ENCODE data around the gene TVP23A. TPM values are rescaled to one million over a fixed set of nuclear protein-coding genes. Genes with fewer than 3 reads are reported as not detected.

The TVP23A gene
- total RNA-seq, 1 donor from 2014 or later: 0.22 TPM

DNA sequence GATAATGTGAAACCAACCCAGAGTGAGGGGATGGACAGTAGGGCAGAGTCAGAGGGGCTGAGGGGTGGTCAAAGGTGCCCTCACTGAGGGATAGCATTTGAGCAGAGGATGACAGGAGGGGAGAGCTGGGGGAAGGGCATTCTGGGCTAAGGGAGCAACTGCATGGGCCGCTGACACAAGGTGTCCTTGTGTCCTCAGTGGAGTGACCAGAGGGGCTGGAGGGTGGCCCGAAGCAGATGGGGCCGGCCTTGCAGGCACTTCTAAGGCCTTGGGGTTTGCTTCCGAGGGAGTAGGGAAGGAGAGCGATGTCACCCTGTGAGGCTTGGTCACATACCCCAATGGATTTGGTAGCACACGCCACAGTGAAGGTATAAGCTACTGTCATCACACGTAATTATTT lies 64.9 kb downstream of the TVP23A start:
- peaks cover 68% of the 10 kb centered on the region for H3K36me3 ChIP-seq
- peak overlapping the region; percentile 4 for H3K27ac ChIP-seq (replicated peaks)
- no peaks in the 10 kb centered on the region for H3K9me3 ChIP-seq (replicated peaks)
- peaks cover 44% of the 10 kb centered on the region for H3K4me1 ChIP-seq
- no peak overlapping the region for H3K4me3 ChIP-seq
- H3K27me3 ChIP-seq (ENCODE audit: low read depth): no peaks in the 10 kb centered on the region
- TF ChIP-seq, protein P1, sequence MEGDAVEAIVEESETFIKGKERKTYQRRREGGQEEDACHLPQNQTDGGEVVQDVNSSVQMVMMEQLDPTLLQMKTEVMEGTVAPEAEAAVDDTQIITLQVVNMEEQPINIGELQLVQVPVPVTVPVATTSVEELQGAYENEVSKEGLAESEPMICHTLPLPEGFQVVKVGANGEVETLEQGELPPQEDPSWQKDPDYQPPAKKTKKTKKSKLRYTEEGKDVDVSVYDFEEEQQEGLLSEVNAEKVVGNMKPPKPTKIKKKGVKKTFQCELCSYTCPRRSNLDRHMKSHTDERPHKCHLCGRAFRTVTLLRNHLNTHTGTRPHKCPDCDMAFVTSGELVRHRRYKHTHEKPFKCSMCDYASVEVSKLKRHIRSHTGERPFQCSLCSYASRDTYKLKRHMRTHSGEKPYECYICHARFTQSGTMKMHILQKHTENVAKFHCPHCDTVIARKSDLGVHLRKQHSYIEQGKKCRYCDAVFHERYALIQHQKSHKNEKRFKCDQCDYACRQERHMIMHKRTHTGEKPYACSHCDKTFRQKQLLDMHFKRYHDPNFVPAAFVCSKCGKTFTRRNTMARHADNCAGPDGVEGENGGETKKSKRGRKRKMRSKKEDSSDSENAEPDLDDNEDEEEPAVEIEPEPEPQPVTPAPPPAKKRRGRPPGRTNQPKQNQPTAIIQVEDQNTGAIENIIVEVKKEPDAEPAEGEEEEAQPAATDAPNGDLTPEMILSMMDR (IDR thresholded peaks at IDR 0.05; ENCODE audit: borderline replicate concordance): no peak
- DNase-seq: no peak
- intact Hi-C loops (cut with micrococcal nuclease): no loop called here

DNA sequence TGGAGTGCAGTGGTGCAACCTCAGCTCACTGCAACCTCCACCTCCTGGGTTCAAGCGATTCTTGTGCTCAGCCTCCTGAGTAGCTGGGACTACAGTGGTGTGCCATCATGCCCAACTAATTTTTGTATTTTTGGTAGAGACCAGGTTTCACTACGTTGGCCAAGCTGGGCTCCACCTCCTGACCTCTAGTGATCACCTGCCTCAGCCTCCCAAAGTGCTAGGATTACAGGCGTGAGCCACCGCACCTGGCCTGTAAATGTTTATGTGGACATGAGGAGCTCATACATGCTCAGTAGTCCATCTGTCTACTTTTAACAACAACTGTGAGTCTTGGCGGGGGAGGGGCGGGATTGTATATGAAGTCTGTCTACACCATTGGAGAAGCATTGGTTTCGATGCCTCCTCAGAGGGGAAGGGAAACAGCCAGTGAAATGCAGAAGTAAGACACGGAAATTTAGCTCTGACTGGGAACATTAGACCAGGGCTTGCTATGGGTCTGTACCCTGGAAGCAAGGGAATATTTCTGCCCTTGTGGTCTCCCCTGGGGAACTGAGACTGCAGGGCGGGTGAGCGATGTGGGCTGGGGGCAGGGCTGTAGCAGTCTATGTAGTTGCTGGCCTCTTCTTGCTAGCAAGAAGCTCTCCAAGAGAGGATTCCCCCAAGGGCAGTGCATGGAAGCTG lies 65.6 kb downstream of the TVP23A start:
- TF ChIP-seq, protein P1 (IDR thresholded peaks at IDR 0.05; ENCODE audit: borderline replicate concordance): no peak
- DNase-seq: peak; percentile 65
- intact Hi-C loops (cut with micrococcal nuclease): no loop called here

DNA sequence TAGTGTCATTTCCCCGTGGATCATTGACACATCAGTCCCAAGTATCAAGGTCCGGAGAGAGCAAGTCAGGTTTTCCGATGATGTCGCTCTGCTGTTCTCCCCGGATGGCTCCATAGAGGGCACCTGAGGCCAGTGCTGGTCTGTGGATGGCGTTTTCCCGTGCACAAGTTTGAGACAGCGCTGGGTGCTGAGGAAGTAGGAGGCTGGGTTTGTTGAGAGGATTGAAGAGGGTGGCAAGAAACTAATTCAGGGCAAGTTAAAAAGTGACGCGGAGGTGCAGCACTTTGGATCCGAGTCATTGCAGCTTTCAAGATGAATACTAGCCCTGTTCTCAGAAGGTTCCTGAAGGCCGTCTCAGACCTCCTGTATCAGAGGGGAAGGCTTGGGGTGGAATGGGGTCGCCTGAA lies 67.3 kb downstream of the TVP23A start:
- no peak for DNase-seq
- H3K9me3 ChIP-seq (replicated peaks): no peaks in the 10 kb centered on the region
- peak overlapping the region; percentile 52 for H3K27ac ChIP-seq (replicated peaks)
- peaks cover 66% of the 10 kb centered on the region for H3K36me3 ChIP-seq
- intact Hi-C loops (cut with micrococcal nuclease): no loop called here
- H3K27me3 ChIP-seq (ENCODE audit: low read depth): no peaks in the 10 kb centered on the region
- H3K4me1 ChIP-seq: peaks cover 38% of the 10 kb centered on the region
- H3K4me3 ChIP-seq: no peak overlapping the region
- TF ChIP-seq, protein P1 (IDR thresholded peaks at IDR 0.05; ENCODE audit: borderline replicate concordance): no peak

More for the DNA sequence above, 65.6 kb downstream of the TVP23A start:
- no peak overlapping the region for H3K4me3 ChIP-seq
- H3K36me3 ChIP-seq: peaks cover 68% of the 10 kb centered on the region
- no peaks in the 10 kb centered on the region for H3K27me3 ChIP-seq (ENCODE audit: low read depth)
- H3K4me1 ChIP-seq: peaks cover 44% of the 10 kb centered on the region
- H3K9me3 ChIP-seq (replicated peaks): no peaks in the 10 kb centered on the region
- peak overlapping the region; percentile 4 for H3K27ac ChIP-seq (replicated peaks)

DNA sequence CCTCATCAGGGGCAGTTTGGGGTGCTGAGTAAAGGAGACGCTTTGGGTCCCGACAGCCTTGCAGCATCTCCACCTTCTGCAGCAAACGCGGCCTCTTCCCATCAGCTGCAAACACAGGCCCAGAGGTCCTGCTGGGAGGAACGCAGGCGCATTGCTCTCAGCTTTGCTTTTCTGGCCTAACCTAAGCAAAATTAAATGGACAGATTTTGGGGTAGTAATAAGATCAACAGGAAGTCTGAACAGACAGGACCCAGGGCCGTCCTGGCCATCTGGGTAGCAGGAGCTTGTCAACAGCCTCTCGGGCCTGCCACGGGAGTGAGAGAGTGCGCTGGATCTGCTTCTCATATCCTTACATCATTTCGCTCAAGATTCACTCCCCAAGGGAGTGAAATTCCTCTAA lies 67.8 kb downstream of the TVP23A start:
- DNase-seq: no peak
- Histone ChIP-seq H3K9me3 (replicated peaks) (no peaks in the 10 kb centered on the region), H3K4me1 (peaks cover 38% of the 10 kb centered on the region), H3K36me3 (peaks cover 63% of the 10 kb centered on the region), H3K27me3 (ENCODE audit: low read depth) (no peaks in the 10 kb centered on the region), H3K27ac (replicated peaks) (peak overlapping the region; percentile 52), H3K4me3 (no peak overlapping the region)
- TF ChIP-seq, protein P1 (IDR thresholded peaks at IDR 0.05; ENCODE audit: borderline replicate concordance): no peak
- intact Hi-C loops (cut with micrococcal nuclease): no loop called here

DNA sequence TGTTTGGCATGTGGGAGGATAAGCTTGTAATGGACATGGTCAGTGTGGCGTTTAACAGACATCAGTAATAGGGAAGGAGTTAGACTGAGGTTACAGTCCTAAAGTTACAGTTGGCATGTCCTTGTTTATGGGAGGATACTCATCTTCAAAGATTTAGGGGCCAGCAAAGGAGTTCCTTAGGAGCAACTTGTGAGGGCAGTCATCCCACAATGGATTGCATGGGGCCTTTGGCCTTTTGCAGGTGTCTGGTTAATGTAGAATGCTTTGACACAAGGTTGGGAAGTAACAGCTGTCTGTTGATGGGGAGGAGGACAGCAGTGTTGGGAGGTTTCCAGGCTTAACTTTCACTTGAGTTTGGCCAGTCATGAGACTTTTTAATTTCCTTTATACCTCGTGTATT lies 72.8 kb downstream of the TVP23A start:
- Histone ChIP-seq H3K9me3 (replicated peaks) (no peaks in the 10 kb centered on the region), H3K36me3 (peaks cover 37% of the 10 kb centered on the region), H3K4me1 (peaks cover 60% of the 10 kb centered on the region), H3K4me3 (no peak overlapping the region), H3K27me3 (ENCODE audit: low read depth) (no peaks in the 10 kb centered on the region), H3K27ac (replicated peaks) (peak overlapping the region; percentile 99)
- TF ChIP-seq, protein P1 (IDR thresholded peaks at IDR 0.05; ENCODE audit: borderline replicate concordance): no peak
- intact Hi-C loops (cut with micrococcal nuclease): loop anchor here (5.0 to 10.0 kb wide), 2 partner anchors 81 to 169 kb away; no protein-coding TSS in a partner anchor
- DNase-seq: no peak
